ENCODE data around the gene PILRA.

DNA sequence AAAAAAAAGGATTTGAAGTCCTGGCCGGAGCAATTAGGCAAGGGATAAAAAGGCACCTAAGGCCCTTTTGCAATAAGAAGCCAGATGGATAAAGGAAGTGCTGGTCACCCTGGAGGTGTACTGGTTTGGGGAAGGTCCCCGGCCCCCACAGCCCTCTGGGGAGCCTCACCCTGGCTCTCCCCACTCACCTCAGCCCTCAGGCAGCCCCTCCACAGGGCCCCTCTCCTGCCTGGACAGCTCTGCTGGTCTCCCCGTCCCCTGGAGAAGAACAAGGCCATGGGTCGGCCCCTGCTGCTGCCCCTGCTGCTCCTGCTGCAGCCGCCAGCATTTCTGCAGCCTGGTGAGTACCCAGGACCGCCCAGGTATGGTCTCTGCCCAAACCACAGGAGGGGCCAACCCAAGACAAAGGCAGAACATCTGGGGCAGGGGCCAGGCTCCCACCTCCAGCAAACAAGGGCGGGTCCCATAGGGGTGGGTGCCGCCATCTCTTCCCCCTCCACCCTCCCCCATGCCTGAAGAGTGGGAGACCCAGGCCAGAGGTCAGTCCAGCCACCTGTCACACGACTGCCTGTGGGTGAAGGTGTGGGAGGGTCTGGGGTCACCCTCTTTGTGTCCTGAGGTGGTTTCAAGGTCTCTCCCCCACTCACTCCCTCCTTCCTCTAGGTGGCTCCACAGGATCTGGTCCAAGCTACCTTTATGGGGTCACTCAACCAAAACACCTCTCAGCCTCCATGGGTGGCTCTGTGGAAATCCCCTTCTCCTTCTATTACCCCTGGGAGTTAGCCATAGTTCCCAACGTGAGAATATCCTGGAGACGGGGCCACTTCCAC is 15.0 kb upstream of the PILRA start, which contains the start of gene PILRB:
- TF ChIP-seq CTCF (IDR thresholded peaks at IDR 0.05) (no peak), POLR2AphosphoS5 (IDR thresholded peaks at IDR 0.05) (no peak), EP300 (IDR thresholded peaks at IDR 0.05) (no peak)

All from gastroesophageal sphincter (tissue), 3 donors.